Glutamatergic neuron (in vitro differentiated cells): ENCODE measurements around the gene GYG2. TPM values are rescaled to one million over a fixed set of nuclear protein-coding genes. Genes with fewer than 3 reads are reported as not detected.

Experiments used
- DNase-seq: peaks from one replicate; pipeline ENCODE4 v3.0.0; 2022
- H3K27ac Mint-ChIP-seq: one replicate; pipeline ENCODE4 v1.8.0; 2020; ENCODE audit warnings: mild to moderate bottlenecking, mixed read lengths, inconsistent platforms; ENCODE audit not compliant: unreplicated experiment
- H3K27me3 Mint-ChIP-seq: one replicate; pipeline ENCODE4 v1.8.0; 2020; ENCODE audit warnings: mild to moderate bottlenecking, moderate library complexity, mixed read lengths, inconsistent platforms; ENCODE audit not compliant: unreplicated experiment
- H3K36me3 Mint-ChIP-seq: one replicate; pipeline ENCODE4 v1.8.0; 2020; ENCODE audit warnings: mild to moderate bottlenecking, mixed read lengths, inconsistent platforms; ENCODE audit not compliant: unreplicated experiment
- H3K4me1 Mint-ChIP-seq: one replicate; pipeline ENCODE4 v1.8.0; 2020; ENCODE audit warnings: mild to moderate bottlenecking, low read depth, mixed read lengths, inconsistent platforms; ENCODE audit not compliant: unreplicated experiment
- H3K4me3 Mint-ChIP-seq: one replicate; pipeline ENCODE4 v1.8.0; 2020; ENCODE audit warnings: mild to moderate bottlenecking, mixed read lengths, inconsistent platforms; ENCODE audit not compliant: unreplicated experiment
- H3K9me3 Mint-ChIP-seq: one replicate; pipeline ENCODE4 v1.8.0; 2020; ENCODE audit warnings: mild to moderate bottlenecking, moderate library complexity, mixed read lengths, inconsistent platforms; ENCODE audit not compliant: unreplicated experiment
- total RNA-seq: library from RNA; stranded (reverse); fragmentation: NEBNext Ultra II Directional; extraction: Animal tissue kit (Norgen Biotek cat#: 25700); gene quantifications from one replicate; pipeline ENCODE4 v1.2.1, GENCODE V29; 2021; ENCODE audit not compliant: unreplicated experiment
- TF ChIP-seq, protein P1 (sequence below): fragments of 200-600 bp; sonication (generic); IDR thresholded peaks from one replicate; pipeline ENCODE4 v1.5.0; 2021; ENCODE audit not compliant: partially characterized antibody, unreplicated experiment

GYG2 gene
- total RNA-seq, 1 donor from 2014 or later, result 21.9 TPM

DNA sequence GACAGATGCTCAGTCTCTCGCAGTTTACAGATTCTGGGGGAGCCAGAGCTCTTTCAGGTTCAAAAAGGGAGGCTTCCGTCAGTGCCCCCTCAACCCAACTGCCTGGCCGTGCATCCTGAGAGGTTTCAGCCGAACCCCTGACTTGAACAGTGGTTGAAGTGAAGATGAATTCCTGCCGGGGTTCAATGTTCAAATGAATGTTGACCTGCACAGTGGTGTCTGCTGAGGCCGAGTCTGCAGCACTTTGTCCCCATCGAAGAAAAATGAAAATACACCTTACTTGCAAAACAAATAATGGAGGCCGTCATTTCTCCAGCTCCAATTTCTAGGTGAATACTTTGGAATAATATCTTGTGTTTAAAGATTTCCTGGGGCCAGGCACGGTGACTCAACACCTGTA is 33.7 kb downstream of the GYG2 start:
- TF ChIP-seq, protein P1, sequence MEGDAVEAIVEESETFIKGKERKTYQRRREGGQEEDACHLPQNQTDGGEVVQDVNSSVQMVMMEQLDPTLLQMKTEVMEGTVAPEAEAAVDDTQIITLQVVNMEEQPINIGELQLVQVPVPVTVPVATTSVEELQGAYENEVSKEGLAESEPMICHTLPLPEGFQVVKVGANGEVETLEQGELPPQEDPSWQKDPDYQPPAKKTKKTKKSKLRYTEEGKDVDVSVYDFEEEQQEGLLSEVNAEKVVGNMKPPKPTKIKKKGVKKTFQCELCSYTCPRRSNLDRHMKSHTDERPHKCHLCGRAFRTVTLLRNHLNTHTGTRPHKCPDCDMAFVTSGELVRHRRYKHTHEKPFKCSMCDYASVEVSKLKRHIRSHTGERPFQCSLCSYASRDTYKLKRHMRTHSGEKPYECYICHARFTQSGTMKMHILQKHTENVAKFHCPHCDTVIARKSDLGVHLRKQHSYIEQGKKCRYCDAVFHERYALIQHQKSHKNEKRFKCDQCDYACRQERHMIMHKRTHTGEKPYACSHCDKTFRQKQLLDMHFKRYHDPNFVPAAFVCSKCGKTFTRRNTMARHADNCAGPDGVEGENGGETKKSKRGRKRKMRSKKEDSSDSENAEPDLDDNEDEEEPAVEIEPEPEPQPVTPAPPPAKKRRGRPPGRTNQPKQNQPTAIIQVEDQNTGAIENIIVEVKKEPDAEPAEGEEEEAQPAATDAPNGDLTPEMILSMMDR, result no peak
- Mint-ChIP-seq H3K4me3 (no peak overlapping the region), H3K9me3 (peaks cover 1% of the 10 kb centered on the region), H3K27ac (no peak overlapping the region), H3K36me3 (no peaks in the 10 kb centered on the region), H3K27me3 (peaks cover 2% of the 10 kb centered on the region), H3K4me1 (no peaks in the 10 kb centered on the region)
- no peak for DNase-seq

DNA sequence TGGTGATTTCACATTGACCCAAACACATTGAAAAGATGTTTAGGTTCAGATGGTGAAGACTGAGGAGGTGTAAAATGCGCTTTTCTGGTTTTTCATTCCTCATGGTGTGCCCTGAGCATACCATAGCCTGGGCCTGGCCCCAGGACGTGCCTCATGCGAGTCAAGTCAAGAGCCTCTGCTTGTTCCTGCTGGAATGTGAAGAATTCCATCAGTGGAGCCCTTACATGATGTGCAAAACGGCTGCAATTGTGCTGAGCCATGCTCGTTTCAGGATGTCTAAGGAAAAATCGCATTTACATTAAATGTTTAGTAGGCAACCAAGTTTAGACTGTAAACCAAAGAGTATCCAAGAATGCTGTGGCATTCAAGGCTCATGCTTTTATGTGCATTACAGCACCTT is 34.9 kb downstream of the GYG2 start:
- H3K36me3 Mint-ChIP-seq, result no peaks in the 10 kb centered on the region
- TF ChIP-seq, protein P1, result no peak
- no peaks in the 10 kb centered on the region for H3K4me1 Mint-ChIP-seq
- DNase-seq, result no peak
- H3K27me3 Mint-ChIP-seq, result peaks cover 2% of the 10 kb centered on the region
- H3K27ac Mint-ChIP-seq, result no peak overlapping the region
- H3K9me3 Mint-ChIP-seq, result peaks cover 1% of the 10 kb centered on the region
- no peak overlapping the region for H3K4me3 Mint-ChIP-seq

DNA sequence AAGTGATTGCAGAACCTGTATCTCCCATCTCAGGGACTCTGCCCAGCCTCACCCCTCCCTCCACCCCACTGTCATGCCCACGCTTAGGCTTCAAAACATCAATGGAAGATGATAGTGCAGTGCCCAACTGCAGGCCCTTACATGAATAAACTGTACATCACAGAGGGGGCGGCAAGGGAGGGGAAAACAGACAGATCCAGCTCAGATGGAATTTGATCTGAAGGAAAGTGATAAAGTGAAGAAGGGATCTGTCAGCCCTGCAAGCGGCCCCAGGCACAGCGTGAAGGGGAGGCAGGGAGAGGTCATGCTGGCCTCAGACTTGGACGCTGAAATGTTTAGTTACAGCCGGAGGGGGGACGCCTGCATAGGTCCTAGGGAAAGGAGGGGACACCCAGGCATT is 38.5 kb downstream of the GYG2 start:
- H3K4me1 Mint-ChIP-seq, result no peaks in the 10 kb centered on the region
- H3K36me3 Mint-ChIP-seq, result no peaks in the 10 kb centered on the region
- DNase-seq, result no peak
- peaks cover 2% of the 10 kb centered on the region for H3K27me3 Mint-ChIP-seq
- TF ChIP-seq, protein P1, result no peak
- no peaks in the 10 kb centered on the region for H3K9me3 Mint-ChIP-seq
- H3K4me3 Mint-ChIP-seq, result no peak overlapping the region
- no peak overlapping the region for H3K27ac Mint-ChIP-seq

DNA sequence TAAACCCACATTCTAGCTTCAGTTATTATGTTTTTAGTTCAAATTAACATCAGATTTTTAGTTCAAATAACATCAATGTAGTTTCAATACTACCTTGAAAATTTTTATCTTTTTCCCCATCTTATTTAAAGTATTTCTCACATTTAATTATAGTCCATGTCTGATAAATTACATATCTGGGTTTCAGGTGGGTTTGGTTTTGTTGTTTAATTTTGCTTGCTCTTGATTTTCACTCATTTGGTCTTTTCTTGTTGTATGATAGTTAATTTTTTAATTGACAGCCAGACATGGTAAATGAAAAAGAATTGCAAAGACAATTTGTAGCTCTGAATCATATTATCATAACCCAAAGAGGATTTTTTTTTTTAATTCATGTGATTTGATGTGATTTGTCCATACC is 41.9 kb downstream of the GYG2 start:
- Mint-ChIP-seq H3K27ac (no peak overlapping the region), H3K9me3 (peaks cover under 1% of the 10 kb centered on the region), H3K4me1 (no peaks in the 10 kb centered on the region), H3K4me3 (no peak overlapping the region), H3K27me3 (peaks cover 2% of the 10 kb centered on the region), H3K36me3 (no peaks in the 10 kb centered on the region)
- DNase-seq, result no peak
- TF ChIP-seq, protein P1, result no peak

DNA sequence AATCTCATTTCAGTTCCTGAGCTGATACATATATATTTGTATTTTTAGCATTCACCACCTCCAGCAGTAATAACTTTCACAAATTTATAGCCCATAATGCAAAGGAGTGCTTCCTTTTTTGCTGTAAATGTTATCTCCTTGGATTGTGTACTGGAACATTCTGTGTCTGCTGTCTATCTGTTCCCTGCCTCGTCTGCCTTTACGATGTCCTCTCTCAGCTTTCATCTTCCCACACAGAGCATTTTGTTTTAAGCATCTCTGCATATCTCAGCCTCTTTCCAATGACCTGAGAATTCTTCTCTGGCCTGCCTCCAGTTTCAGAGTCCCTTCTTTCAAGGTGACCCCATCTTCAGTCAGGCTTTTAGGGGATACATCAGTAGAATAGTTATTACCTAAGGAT is 43.1 kb downstream of the GYG2 start:
- Mint-ChIP-seq H3K36me3 (no peaks in the 10 kb centered on the region), H3K27me3 (peaks cover 2% of the 10 kb centered on the region), H3K4me1 (no peaks in the 10 kb centered on the region)

More for the DNA sequence above, 43.1 kb downstream of the GYG2 start:
- H3K9me3 Mint-ChIP-seq, result peaks cover 3% of the 10 kb centered on the region
- H3K27ac Mint-ChIP-seq, result no peak overlapping the region
- no peak overlapping the region for H3K4me3 Mint-ChIP-seq
- DNase-seq, result no peak
- TF ChIP-seq, protein P1, result no peak
